ENCODE results near the gene PGRMC1. TPM values are rescaled to one million over a fixed set of nuclear protein-coding genes. Genes with fewer than 3 reads are reported as not detected.

PGRMC1 gene
- total RNA-seq, result 281 and 298 TPM in 2 replicates

DNA sequence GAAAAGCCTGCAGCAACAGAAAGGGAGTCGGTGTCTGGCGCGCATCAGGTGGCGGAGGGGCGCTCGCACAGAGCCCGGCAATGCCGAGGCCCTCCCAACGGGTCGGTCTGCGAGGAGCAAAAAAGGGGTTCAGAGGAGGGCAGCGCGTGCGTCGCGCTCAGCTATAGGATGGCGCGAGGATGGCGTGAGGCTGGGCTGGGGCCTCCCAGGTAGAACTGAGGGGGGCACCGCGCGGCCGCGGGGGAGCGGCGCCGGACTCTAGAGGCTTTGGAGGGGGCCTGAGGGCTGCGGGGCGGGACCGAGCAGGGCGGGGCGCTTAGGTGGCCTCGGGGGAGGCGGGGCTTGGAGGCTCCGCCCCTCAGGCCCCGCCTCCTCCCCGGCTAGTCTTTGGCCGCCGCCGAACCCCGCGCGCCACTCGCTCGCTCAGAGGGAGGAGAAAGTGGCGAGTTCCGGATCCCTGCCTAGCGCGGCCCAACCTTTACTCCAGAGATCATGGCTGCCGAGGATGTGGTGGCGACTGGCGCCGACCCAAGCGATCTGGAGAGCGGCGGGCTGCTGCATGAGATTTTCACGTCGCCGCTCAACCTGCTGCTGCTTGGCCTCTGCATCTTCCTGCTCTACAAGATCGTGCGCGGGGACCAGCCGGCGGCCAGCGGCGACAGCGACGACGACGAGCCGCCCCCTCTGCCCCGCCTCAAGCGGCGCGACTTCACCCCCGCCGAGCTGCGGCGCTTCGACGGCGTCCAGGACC lies at the start of gene PGRMC1:
PGRMC1 (plus strand) TSS at position 414 of the 751 bp plus-strand sequence; CDS start at position 493, 79 bp downstream.

Other genes with a start within 250 kb of the PGRMC1 start
- not detected in 2 replicates for gene CT47C1, start 163.3 kb upstream of the PGRMC1 start, total RNA-seq
- not detected in 2 replicates for gene KIAA1210, start 108.5 kb upstream of the PGRMC1 start, total RNA-seq
- 24.6 and 35.1 TPM in 2 replicates for gene SLC25A43, start 163.1 kb downstream of the PGRMC1 start, total RNA-seq
- 130 and 232 TPM in 2 replicates for gene SLC25A5, start 232.2 kb downstream of the PGRMC1 start, total RNA-seq